ENCODE results near the gene BCL7B.

Gene BCL7B

DNA sequence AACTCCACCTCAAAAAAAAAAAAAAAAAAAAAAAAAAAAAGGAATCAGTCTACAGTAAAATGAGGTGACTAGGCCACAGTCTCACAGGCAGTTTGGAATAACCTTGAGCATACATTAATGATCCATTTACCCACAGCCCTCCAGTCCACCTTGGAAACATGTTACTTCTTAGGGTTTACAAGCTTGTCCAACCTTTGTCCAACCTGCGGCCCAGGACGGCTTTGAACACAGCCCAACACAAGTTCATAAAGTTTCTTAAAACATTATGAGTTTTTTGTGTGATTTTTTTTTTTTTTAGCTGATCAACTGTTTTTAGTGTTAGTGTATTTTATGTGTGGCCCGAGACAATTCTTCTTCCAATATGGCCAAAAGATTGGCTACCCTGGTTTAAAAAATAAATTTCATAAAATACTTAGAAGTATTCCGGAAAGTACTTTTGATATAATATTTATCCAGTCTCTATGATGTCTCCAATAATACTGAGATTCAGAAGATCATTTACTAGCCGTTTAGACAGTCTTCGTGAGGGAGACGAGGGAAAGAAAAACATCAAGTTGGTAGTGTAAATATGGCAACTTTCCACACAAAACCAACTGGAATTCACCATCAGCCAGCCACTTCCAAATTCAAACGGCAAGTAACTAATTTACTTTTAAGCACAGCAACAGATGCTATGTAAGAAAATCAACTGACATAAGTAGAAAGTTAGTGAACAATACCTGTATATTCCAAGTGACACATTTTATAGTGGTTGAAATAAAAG is 45.3 kb downstream of the BCL7B start:
- DNase-seq (ENCODE audit: low read depth): no peak
- no peak overlapping the region for H3K4me3 ChIP-seq (ENCODE audit: low read depth, low read length)
- TF ChIP-seq, protein P1, sequence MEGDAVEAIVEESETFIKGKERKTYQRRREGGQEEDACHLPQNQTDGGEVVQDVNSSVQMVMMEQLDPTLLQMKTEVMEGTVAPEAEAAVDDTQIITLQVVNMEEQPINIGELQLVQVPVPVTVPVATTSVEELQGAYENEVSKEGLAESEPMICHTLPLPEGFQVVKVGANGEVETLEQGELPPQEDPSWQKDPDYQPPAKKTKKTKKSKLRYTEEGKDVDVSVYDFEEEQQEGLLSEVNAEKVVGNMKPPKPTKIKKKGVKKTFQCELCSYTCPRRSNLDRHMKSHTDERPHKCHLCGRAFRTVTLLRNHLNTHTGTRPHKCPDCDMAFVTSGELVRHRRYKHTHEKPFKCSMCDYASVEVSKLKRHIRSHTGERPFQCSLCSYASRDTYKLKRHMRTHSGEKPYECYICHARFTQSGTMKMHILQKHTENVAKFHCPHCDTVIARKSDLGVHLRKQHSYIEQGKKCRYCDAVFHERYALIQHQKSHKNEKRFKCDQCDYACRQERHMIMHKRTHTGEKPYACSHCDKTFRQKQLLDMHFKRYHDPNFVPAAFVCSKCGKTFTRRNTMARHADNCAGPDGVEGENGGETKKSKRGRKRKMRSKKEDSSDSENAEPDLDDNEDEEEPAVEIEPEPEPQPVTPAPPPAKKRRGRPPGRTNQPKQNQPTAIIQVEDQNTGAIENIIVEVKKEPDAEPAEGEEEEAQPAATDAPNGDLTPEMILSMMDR (IDR thresholded peaks at IDR 0.05; ENCODE audit: low read depth, low read length): no peak
- TF ChIP-seq MAX (IDR thresholded peaks at IDR 0.05; ENCODE audit: low read depth, low read length) (no peak), POLR2A (IDR thresholded peaks at IDR 0.05; ENCODE audit: extremely low read depth, insufficient read length) (no peak), MYC (IDR thresholded peaks at IDR 0.05; ENCODE audit: low read depth, low read length) (no peak)

DNA sequence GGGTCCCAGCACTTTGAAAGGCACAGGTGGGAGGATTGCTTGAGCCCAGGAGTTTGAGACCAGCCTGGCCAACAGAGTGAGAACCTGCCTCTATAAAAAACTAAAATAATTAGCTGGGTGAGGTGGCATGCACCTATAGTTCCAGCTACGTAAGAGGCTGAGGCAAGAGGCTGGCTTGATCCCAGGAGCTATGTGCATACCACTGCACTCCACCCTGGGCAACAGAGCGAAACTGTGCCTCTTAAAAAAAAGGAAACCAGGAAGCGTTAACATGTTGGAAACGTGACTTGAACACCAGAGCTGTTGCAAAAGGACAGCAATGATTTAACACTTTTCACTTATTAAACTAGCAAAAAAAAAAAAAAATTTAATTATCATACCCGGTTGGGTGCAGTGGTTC is 48.0 kb downstream of the BCL7B start:
- no peak for DNase-seq (ENCODE audit: low read depth)
- H3K4me3 ChIP-seq (ENCODE audit: low read depth, low read length): no peak overlapping the region
- no peak for TF ChIP-seq MYC (IDR thresholded peaks at IDR 0.05; ENCODE audit: low read depth, low read length)
- no peak for TF ChIP-seq MAX (IDR thresholded peaks at IDR 0.05; ENCODE audit: low read depth, low read length)
- TF ChIP-seq, protein P1 (IDR thresholded peaks at IDR 0.05; ENCODE audit: low read depth, low read length): no peak
- no peak for TF ChIP-seq POLR2A (IDR thresholded peaks at IDR 0.05; ENCODE audit: extremely low read depth, insufficient read length)

DNA sequence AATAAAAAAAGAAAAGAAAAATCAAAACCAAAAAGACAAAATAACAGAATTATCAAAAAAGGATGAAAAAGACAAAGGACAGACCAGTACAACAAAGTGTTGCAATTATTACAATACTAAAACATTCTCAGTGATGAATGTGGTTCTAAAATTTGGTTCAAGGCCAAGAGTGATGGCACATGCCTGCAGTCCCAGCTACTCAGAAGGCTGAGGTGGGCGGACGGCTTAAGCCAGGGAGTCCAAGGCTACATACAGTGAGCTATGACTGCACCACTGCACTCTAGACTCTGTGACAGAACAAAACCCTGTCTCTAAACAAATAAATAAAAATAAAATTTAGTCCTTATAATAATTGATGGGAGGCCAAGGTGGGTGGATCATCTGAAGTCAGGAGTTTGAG is 49.9 kb downstream of the BCL7B start:
- H3K4me3 ChIP-seq (ENCODE audit: low read depth, low read length): no peak overlapping the region
- no peak for DNase-seq (ENCODE audit: low read depth)
- TF ChIP-seq POLR2A (IDR thresholded peaks at IDR 0.05; ENCODE audit: extremely low read depth, insufficient read length): no peak
- TF ChIP-seq, protein P1 (IDR thresholded peaks at IDR 0.05; ENCODE audit: low read depth, low read length): no peak
- TF ChIP-seq MAX (IDR thresholded peaks at IDR 0.05; ENCODE audit: low read depth, low read length): no peak

- DNase-seq (ENCODE audit: low read depth): no peak
- no peak overlapping the region for H3K4me3 ChIP-seq (ENCODE audit: low read depth, low read length)
- no peak for TF ChIP-seq MAX (IDR thresholded peaks at IDR 0.05; ENCODE audit: low read depth, low read length)
These were observed 52.6 kb downstream of the BCL7B start for GRCh38 chr7:73504920-73505319.

GRCh38 chr7:73504017-73504416 is 53.5 kb downstream of the BCL7B start:
- no peak overlapping the region for H3K4me3 ChIP-seq (ENCODE audit: low read depth, low read length)
- no peak for TF ChIP-seq MAX (IDR thresholded peaks at IDR 0.05; ENCODE audit: low read depth, low read length)
- TF ChIP-seq, protein P1 (IDR thresholded peaks at IDR 0.05; ENCODE audit: low read depth, low read length): no peak
- no peak for TF ChIP-seq MYC (IDR thresholded peaks at IDR 0.05; ENCODE audit: low read depth, low read length)
- TF ChIP-seq POLR2A (IDR thresholded peaks at IDR 0.05; ENCODE audit: extremely low read depth, insufficient read length): no peak
- DNase-seq (ENCODE audit: low read depth): no peak

DNA sequence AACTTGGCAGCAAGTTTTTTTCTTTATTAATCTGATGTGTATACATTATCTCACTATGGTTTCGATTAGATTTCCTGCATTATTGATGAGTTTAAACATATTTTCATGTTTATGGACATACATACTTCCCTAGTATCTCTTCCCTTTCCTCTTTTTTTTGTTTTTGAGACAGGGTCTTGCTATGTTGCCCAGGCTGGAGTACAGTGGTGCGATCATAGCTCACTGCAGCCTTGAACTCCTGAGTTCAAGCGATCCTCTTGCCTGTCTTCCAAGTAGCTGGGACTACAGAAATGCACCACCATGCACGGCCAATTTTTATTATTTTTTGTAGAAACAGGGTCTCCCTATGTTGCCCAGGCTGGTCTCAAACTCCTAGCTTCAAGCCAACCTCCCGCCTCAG is 54.3 kb downstream of the BCL7B start:
- DNase-seq (ENCODE audit: low read depth): no peak
- no peak overlapping the region for H3K4me3 ChIP-seq (ENCODE audit: low read depth, low read length)
- TF ChIP-seq, protein P1 (IDR thresholded peaks at IDR 0.05; ENCODE audit: low read depth, low read length): no peak
- TF ChIP-seq MYC (IDR thresholded peaks at IDR 0.05; ENCODE audit: low read depth, low read length): no peak
- no peak for TF ChIP-seq POLR2A (IDR thresholded peaks at IDR 0.05; ENCODE audit: extremely low read depth, insufficient read length)
- TF ChIP-seq MAX (IDR thresholded peaks at IDR 0.05; ENCODE audit: low read depth, low read length): no peak
